ENCODE measurements around the gene ALCAM. TPM values are rescaled to one million over a fixed set of nuclear protein-coding genes. Genes with fewer than 3 reads are reported as not detected.
"Not testable (repeated sequence)": the region's sequence is repeated elsewhere in the genome, so short reads cannot be mapped to it uniquely, and the experiment has no call there.

The ALCAM gene
- total RNA-seq, 1 experiment from 2014 or later, result 36.9 TPM

DNA sequence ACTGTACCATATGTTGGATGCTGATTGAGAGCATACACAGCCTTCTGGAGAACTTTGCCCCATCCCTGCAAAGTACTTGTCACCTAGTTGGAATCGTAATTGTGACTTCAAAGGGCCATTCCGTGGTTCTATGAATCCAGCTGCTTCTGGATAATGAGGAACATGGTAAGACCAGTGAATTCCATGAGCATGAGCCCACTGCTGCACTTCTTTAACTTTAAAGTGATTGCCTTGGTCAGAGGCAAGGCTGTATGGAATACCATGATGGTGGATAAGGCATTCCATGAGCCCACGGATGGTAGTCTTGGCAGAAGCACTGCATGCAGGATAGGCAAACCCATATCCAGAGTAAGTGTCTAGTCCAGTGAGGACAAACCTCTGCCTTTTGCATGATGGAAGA, 235.6 kb downstream of the ALCAM start:
- not testable (repeated sequence) for H3K9me3 ChIP-seq, H3K4me3 ChIP-seq, H3K36me3 ChIP-seq, H3K27me3 ChIP-seq, DNase-seq

DNA sequence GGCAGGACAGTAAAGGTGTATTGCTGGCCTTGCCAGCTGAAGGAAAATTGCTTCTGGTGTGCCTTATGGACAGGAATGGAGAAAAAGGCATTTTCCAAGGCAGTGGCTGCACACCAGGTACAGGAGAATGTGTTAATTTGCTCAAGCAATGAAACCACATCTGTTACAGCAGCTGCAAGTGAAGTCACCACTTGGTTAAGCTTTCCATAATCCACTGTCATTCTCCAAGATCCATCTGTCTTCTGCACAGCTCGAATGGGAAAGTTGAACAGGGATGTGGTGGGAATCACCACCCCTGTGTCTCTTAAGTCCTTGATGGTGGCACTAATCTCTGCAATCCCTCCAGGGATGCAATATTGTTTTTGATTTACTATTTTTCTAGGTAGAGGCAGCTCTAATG, 236.8 kb downstream of the ALCAM start:
- H3K36me3 ChIP-seq, H3K27me3 ChIP-seq, DNase-seq, H3K4me3 ChIP-seq, H3K9me3 ChIP-seq: not testable (repeated sequence)

DNA sequence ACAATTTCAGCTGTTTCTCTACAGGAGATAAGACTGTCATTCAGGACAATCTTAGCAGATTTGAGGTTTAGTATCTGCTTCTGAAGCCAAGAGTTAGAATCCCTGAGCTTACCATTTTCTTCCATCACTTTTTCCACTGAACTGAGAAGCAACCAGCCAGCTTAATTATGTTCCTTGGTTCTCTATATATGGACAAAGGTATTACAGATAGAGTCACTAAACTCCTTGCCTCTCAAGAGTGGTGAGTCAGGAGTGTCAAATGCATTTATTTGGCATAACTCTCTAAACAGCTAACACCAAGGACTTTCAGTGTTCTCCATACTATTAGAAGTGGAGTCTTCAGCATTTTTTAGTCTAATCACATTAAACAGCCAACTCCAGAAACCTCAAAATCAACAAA, 239.3 kb downstream of the ALCAM start:
- Histone ChIP-seq H3K27me3 (no peaks in the 10 kb centered on the region), H3K4me3 (no peak overlapping the region), H3K36me3 (no peaks in the 10 kb centered on the region), H3K9me3 (no peaks in the 10 kb centered on the region; the same call in 1 of the 2 replicates)
- DNase-seq, result no peak

DNA sequence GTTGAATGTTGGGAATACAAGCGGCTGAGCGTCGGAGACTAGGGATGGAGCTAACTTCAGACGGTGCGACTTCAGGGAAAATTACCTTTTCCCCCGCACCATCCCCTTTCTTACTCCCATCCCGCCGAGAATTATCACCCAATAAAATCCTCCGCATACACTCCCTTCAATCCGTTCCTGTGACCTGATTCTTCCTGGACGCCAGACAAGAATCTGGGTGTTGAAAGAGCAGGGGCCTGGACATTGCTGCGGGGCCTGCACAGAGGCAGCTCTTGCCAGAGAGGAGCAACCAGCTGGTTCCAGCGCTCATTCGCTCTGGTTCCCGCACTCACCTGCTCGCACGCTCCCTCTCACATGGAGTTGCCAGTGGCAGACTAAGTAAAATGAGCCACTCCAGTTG, 241.9 kb downstream of the ALCAM start:
- H3K36me3 ChIP-seq, result no peaks in the 10 kb centered on the region
- DNase-seq, result no peak
- no peak overlapping the region for H3K4me3 ChIP-seq
- H3K9me3 ChIP-seq, result no peaks in the 10 kb centered on the region; the same call in 1 of the 2 replicates
- H3K27me3 ChIP-seq, result no peaks in the 10 kb centered on the region

DNA sequence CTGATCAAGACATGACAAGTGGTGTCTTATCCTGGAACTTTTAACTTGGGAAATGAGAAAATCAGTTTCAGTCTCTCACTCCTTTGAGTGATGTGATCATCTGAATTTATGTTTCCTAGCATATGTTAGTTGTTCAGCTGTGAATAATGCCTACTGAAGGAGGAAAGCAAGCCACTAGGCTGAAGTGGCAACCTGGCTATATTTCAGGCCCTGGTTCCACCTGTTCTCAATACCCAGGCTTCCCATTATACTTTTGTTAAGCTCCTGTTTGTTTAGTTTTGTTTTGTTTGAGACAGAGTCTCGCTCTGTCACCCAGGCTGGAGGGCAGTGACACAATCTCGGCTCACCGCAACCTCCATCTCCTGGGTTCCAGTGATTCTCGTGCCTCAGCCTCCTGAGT, 243.8 kb downstream of the ALCAM start:
- Histone ChIP-seq H3K4me3 (no peak overlapping the region), H3K9me3 (no peaks in the 10 kb centered on the region; the same call in 1 of the 2 replicates), H3K36me3 (no peaks in the 10 kb centered on the region), H3K27me3 (no peaks in the 10 kb centered on the region)
- no peak for DNase-seq

DNA sequence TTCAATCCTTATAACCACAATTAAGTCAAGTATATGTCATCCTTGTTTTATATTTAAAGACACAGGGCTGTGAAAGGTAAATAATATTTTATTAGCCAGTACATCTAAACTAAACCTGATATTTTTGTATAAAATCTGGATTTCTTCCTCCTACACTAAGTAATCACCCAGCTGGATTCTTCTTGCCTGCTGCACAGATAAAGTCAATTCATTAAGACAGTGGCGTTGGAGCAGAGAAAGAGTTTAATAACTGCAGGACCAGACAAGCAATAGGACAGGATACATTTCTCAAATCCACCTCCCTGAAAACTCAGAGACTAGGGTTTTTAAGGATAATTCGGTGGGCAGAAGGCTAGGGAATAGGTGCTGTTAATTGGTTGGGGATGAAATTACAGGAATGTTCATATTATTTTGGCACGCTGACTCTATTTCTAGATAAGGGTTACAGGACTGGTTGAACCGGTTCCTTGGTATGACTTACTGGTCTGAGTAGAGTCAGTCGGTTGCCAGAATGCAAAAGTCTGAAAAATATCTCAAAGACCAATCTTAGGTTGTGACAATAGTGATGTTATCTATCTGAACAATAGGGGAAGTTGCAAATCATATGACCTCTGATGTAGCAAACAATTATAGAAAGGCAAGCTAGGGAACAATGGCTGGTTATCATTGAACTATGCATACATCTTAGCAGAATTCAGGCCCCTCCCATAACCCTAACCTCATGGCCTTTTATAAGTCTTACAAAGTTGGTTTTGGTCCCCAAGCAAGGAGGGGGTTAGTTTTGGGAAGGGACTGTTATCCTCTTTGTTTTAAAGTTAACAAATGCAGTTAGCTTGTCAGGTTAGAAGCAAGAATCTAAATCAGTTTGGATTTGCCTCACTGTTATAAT, 244.8 kb downstream of the ALCAM start:
- H3K27me3 ChIP-seq, result no peaks in the 10 kb centered on the region
- H3K36me3 ChIP-seq, result no peaks in the 10 kb centered on the region
- H3K4me3 ChIP-seq, result no peak overlapping the region
- no peaks in the 10 kb centered on the region; the same call in 1 of the 2 replicates for H3K9me3 ChIP-seq
- no peak for DNase-seq

DNA sequence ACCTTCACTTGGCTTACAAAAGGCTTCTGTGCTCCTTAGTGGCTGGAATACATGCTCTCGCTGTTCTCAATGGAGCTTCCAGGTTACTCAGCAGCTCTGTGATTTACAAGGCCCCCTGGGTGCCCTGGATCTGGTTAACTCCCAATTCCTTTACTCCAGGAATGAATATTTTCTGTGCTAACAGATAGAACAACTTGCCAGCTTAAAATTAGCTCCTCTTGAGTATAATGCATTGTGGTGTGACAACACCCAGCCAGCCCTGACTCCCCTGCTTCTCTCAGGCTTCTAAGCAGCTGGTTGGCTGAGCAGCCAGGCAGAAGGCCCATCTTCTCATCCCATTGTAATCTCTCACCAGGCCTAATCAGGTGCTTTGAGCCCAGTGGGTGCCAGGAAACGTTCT, 246.4 kb downstream of the ALCAM start:
- H3K27me3 ChIP-seq, result no peaks in the 10 kb centered on the region
- no peak for DNase-seq
- H3K9me3 ChIP-seq, result no peaks in the 10 kb centered on the region
- no peak overlapping the region for H3K4me3 ChIP-seq
- H3K36me3 ChIP-seq, result no peaks in the 10 kb centered on the region

DNA sequence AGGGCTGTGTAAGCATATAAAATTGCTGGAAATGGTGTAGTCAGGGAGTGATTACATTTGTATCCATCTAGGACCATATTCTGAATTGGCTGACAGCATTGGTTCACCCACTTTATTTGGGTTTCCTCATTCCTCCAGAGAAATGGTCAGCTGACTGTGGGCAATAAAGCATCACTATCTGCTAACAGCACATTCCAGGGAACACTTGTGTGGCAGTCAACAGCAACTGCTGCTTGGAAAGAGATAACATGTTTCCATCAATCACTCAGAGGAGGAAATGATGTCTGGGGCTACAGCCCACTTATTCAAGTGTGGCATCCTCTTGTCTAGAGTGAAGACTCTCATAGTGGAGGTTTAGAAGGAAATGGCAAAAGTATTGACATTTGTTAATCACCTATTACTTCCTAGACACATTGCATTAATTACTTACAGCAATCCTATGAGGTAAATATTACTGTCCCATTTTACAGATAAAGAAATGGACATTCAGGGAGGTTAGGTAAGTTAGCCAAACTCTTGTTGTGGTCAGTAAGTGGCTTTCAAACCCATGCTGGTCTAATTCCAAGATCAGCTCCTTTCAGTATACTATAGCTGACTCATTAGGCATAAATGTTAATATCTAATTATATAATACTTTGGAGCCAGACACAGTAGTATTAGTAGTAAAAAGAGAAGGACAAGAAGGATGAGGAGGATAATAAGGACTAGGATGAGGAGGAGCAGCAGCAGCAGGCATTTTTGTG, 247.8 kb downstream of the ALCAM start:
- Histone ChIP-seq H3K27me3 (no peaks in the 10 kb centered on the region), H3K36me3 (no peaks in the 10 kb centered on the region), H3K4me3 (no peak overlapping the region), H3K9me3 (no peaks in the 10 kb centered on the region)
- no peak for DNase-seq

DNA sequence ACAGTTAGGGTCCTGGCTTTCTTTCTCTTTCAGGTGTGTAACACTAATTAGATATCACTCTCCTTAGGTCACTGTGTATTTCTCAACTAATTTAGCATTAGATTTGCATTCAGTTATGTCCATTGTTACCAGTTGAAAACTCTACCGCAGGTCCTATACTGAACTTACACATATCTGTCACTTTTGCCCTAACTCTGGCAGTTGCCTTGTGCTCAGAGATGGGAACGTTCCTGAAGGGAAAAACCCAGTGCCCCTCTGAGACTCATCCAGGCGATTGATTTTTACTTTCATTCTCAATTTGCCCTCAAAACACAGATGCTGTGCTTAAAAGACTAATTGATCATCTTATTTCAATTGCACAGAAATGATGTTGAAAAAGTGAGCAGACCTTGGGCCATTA, 249.1 kb downstream of the ALCAM start:
- no peak for DNase-seq
- no peak overlapping the region for H3K4me3 ChIP-seq
- H3K27me3 ChIP-seq, result no peaks in the 10 kb centered on the region
- H3K36me3 ChIP-seq, result no peaks in the 10 kb centered on the region
- no peaks in the 10 kb centered on the region for H3K9me3 ChIP-seq

DNA sequence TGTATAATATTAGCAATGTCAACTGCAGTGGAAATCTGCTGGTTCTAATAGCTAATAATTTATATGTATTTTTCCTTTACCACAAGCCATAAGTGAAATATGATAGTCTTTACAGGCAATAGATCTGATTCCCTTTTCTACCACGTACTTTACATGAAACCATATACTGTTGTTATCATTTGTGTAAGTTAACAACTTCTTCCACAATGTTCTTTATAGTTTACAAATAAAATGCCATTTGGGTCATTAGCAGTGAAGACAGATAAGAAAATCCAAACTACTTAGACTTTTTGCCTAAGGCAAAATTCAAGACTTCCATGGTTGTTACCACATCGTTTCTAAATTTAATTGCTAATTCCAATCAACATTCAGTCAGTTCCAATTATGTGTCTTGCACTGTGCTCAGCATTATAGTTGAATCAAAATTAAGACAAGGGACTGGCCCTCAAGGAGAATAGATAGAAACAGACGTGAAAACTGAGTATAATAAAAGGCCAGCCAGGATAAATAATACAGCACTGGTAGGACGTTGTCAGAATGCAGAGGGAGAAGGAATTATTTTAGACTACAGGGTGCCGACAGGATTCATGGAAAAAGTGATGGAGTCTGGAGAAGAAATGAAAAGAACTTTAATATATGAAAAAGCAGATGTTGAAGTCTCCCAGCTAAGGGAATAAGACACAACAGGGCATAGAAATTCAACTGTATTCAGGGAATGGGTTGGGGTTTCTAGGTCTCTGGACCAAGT, 249.8 kb downstream of the ALCAM start:
- Histone ChIP-seq H3K36me3 (no peaks in the 10 kb centered on the region), H3K4me3 (no peak overlapping the region), H3K9me3 (no peaks in the 10 kb centered on the region), H3K27me3 (no peaks in the 10 kb centered on the region)
- DNase-seq, result no peak

DNA sequence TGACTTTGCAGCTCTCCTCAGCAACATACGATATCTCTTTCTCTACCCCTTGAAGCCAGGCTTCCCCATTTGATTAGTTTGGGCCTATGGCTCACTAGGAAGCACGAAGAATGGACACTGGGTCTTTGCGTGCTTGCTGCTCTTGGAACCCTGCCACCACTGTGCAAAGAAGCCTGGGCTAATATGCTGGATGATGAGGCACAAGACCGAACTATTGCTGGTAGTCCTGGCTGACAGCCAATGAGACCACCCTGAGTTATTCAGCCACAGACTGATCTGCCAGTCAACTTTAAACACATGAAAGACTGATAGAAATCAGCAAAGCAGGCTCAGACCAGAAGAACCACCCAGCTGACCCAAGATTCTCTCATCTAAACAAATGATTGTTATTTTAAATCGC, 251.8 kb downstream of the ALCAM start:
- Histone ChIP-seq H3K36me3 (no peaks in the 10 kb centered on the region), H3K27me3 (no peaks in the 10 kb centered on the region), H3K4me3 (no peak overlapping the region), H3K9me3 (no peaks in the 10 kb centered on the region)
- no peak for DNase-seq

DNA sequence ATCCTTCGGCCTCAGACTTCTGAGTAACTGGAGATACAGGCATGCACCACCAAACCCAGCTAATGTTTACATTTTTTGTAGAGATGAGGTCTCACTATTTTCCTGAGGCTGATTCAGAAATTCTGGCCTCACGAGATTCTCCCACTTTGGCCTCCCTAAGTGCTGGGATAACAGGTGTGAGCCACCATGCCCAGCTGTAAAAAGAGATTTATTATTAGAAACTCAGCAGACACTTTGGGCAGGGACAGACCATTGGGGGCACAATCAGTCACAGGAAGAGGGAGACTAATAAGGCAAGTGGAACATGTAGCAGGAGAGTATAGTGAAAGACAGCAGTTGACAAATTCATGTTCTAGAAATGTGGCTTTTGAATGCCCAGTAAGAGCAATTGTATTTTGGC, 252.9 kb downstream of the ALCAM start:
- no peak for DNase-seq
- Histone ChIP-seq H3K9me3 (no peaks in the 10 kb centered on the region), H3K27me3 (no peaks in the 10 kb centered on the region), H3K36me3 (no peaks in the 10 kb centered on the region), H3K4me3 (no peak overlapping the region)

DNA sequence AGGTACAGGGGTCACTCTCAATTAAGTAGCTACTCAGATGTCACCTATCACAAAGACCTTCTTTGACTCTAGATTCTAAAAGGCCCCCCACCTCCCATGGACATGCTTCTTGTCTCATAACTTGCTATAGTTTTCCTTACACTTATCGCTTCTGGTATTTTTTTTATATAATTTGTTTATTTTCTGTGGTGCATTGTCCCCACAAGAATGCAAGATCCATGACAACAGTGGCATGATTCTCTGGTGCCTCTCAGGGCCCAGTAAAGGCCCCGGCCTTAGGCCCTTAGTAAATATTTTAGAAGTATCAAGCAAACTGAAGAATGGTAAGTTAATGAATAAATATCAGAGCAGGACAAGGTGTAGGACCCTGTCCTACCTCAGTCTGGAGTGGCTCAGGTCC, 253.5 kb downstream of the ALCAM start:
- Histone ChIP-seq H3K4me3 (no peak overlapping the region), H3K27me3 (no peaks in the 10 kb centered on the region), H3K9me3 (no peaks in the 10 kb centered on the region), H3K36me3 (no peaks in the 10 kb centered on the region)
- DNase-seq, result no peak

DNA sequence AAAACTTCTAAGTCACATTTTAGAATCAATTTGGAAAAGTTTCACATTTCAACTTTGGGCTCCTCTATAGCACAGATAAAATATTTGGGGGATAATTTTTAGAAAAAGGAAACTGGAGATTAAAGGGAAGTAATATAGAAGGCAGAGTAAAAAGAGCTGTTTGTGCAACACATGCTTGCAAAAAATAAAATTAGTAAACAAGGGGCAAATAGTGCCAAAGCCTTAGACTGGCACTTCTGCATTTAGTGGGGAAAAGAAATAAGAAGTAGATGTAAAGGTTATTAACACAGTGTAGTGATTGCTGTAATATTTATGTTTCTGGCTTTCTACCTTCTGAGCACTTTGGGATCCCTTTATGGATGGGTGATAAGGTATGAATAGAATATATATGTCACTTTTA, 255.5 kb downstream of the ALCAM start:
- H3K27me3 ChIP-seq, result no peaks in the 10 kb centered on the region
- H3K9me3 ChIP-seq, result no peaks in the 10 kb centered on the region
- no peak overlapping the region for H3K4me3 ChIP-seq
- DNase-seq, result no peak
- no peaks in the 10 kb centered on the region for H3K36me3 ChIP-seq
